ENCODE measurements around the gene DLG2. TPM values are rescaled to one million over a fixed set of nuclear protein-coding genes. Genes with fewer than 3 reads are reported as not detected.
A peak's percentile ranks its signal among the peaks of the same experiment; 100 is the strongest.
"Not testable (repeated sequence)": the region's sequence is repeated elsewhere in the genome, so short reads cannot be mapped to it uniquely, and the experiment has no call there.

The DLG2 gene
- total RNA-seq, 1 donor from 2014 or later: 4.7 TPM

DNA sequence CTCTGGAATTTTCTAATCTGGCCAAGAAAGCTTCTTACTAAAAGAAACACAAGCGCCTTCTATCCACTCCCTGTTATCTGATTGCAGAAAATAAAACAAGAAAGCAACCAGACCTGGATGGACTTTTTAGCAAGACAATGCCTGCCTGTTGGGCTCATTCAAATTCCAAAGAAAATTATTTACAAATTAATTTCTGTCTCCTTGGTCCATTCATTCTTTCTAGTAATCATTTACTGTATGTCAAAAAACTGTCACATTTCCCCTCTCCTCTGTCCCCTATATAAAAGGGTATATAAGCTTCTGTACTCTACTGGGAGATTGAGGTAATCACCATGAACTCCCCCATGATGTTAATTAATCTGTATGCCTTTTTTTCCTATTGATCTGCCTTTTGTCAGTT lies 279.9 kb downstream of the DLG2 start:
- DNase-seq (ENCODE audit: low spot score) (no peak), ATAC-seq (no peak)

DNA sequence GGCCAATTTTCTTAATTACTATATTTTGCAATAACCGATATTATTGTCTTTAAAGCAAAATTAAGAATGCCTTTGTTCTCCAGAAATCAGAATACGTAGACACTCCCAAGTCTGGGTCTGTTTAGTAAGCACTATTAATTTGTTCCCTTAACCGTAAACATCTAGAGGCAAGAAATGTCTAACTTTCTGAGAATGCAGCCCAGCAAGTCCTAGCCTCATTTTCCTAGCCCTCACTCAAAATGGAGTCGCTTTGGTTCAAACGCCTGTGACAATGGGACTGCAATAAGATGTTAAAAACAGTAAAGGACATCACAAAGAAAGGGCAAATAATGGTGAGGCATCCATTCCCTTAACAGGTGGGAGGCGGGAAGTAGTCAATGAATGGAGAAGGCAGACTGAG lies 280.7 kb downstream of the DLG2 start:
- DNase-seq (ENCODE audit: low spot score): no peak
- no peak for ATAC-seq

DNA sequence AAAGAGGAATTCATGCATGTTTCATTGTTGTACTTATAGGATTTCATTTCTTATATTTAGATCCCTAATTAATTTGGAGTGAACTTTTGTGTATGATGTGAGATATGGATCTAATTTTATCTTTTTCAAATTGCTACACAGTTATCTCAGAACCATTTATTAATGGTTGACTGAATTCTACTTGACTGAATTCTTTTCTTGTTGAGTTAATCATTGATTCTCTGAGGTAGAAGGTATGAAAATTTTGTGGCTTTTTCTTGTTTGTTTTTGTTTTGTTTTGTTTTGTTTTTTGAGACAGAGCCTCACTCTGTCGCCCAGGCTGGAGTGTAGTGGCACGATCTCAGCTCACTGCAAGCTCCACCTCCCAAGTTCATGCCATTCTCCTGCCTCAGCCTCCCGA lies 286.3 kb downstream of the DLG2 start:
- ATAC-seq; DNase-seq (ENCODE audit: low spot score): not testable (repeated sequence)

DNA sequence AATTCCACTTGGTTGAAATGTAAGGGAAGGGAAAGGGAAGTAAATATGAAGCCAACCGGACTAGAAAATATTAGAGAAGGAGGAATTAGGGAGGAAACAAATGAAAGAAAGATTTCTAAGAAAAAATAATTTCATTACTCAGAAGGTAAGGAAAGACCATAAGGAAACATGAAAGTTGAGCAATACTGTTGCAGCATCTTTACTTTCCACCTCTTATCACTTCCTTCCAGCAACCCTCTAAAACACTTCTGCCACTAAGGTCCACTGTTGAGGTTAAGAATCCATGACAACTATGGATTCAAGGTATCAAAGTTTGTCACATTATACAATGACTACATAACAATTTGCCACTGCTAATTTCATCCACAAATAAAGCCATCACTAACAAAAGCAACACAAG lies 308.6 kb downstream of the DLG2 start:
- no peak for DNase-seq (ENCODE audit: low spot score)
- ATAC-seq: no peak

DNA sequence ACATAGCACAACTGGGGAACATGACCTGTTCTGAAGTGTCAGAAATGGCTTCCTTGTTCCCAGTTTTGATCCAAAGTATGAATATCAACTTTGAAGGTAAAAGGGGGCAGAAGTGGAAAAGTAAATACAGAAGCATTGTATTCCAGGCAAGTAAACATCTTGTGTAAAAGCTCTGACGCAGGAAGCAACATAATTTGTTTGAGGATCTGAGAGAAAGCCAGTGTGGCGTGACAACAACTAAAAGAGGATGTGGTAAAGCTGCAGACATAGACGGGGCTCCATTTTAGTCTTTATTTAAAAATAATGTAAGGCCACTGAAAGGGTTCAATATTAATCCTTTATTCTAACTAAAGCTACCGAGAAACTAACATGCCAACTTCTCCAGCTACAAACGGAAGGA lies 310.2 kb downstream of the DLG2 start:
- no peak for ATAC-seq

DNA sequence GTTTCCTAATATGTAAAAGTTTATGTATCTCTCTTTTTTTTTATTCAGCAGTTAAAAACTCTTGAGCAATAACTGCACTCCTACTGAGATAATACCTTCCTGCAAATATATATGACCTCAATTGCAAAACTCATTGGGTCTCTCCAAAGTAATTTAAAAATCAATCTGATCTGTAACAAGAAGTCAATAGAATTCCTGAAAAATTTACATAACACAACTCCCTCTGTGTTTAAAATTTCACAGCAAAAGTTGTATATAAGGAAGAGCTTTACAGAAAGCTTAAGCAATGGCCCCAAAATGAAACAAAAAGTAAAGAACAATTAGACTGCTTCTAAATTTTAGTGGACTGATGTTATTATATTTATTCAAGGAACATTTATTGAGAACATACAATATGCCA lies 313.4 kb downstream of the DLG2 start:
- no peak for ATAC-seq
- no peak for DNase-seq (ENCODE audit: low spot score)

More for the DNA sequence above, 310.2 kb downstream of the DLG2 start:
- DNase-seq (ENCODE audit: low spot score): no peak

DNA sequence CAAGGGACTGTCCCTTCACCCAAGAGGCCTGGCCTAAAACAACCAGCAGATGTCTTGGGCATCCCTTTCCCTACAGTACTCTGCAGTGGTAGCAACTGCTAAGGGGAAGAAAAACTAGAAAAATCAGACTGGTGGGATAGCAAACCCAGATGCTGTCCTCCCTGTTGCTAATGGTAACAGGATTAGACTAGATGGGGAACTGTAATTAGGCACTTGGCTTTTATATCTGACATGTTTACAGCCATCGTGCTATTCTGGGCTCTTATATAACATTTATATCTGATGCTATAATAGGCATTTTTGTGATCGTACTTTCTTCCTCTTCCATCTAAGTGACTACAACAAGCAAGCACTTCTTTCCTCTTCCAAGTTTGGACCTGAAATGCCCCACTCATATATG lies 316.7 kb downstream of the DLG2 start:
- no peak for ATAC-seq
- DNase-seq (ENCODE audit: low spot score): no peak

DNA sequence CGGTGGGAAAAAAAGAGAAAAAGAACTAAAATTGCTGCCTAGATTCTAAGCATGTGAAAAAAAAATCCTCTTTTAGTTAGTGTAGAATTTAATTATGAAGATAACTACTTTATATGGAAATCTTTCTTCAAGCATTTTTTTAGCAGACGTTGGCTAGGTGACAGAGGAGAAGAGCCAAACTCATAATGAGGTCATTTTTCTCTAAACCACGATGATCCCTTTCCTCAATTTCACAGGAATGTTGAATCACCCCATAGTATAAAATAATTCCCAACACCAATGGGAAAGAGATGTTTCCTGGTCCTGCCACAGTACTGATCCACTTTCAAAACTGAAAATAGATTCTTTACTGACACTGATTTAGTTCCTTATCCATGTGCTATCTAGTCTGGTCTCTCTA lies 319.8 kb downstream of the DLG2 start:
- no peak for DNase-seq (ENCODE audit: low spot score)

DNA sequence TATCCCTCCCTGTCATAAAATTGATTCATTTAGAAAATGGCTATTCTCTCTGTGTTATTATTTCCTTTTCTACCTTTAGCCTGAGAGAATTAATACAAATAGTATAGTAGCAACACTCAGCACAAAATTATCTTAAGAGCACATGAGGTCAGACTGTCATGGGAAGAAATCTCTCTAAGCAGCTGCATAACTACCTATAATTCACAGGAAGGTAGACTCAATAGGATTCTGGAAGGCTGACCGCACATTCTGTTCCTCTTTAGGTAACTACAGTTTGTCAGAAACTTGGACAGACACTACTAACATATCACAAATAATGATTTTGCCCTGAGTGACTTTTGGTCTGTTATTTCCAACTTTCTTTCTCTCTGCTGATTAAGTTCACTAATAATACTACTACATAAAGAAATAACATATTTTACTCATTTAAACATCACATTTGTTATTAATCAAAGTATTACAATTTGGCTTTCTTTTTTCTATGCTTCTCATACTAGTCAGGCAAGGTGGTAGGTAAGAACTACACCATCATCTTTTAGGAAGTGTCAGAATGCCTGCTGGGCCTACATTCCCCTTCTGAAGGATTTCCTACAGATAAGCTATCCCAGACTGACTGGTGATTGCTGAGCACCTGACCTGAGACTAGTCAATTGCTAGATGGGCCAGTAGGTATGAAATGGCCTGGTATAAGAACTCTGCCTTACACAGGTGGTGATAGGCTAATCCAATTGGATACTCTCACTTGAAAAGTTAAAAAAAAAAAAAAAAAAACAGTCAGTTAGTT lies 325.1 kb downstream of the DLG2 start:
- DNase-seq (ENCODE audit: low spot score): no peak
- ATAC-seq: no peak

More for the DNA sequence above, 319.8 kb downstream of the DLG2 start:
- no peak for ATAC-seq

DNA sequence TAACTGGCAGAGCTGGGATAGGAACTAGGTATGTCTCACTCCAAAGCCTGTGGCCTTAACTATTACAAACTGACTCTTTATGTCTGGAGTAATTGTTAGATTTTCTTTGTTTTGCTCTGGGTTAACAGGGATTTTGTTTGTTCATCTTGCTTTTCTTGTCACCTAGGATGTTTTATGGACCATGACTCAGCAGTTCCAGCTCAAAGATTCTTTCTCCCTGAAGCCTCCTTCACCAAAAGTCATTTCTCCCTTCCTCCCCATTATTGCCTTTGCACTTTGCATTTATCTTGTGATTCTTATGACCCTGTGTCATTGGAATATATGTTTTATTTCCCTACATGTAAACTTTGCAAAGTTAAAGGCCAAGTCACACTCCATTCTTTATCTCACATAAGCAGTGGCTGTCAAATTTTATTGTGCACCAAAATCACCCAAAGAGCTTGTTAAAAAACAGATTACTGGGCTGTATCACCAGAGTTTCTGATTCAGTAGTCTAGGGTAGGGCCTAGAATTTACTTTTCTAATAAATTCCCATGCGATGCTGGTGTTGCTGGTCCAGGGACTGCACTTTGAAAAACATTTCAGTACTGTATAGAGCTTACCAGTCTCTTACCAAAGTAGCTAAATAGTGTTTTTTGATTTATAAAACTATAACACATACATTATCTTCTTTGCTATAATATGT lies 327.7 kb downstream of the DLG2 start:
- DNase-seq (ENCODE audit: low spot score) (no peak), ATAC-seq (no peak)

DNA sequence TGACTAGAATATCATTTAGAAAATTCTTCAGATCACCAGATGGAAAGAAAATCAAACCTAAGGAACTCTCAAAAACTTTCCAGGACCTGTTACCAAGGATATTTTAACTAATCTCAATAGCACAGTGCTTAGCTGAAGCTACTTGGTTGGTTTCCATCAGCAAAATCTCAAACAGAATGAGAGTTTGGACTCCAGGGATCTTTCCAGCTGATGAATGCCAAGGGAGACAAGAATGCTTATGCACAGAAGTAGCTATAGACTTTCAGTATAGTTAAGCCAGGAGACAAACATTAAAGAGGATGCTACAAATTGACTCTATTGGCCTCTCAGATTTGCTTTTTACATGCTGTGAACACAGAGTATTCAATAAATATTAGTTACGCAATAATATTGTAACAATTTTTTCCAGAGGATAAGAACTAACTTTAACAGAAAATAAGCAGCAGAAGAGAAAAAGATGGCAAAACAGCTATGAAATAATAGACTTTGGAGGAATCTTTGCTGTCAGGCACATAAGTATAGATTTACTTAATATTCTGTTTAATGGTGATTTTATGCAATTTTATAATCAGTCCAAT lies 331.4 kb downstream of the DLG2 start:
- no peak for ATAC-seq
- no peak for DNase-seq (ENCODE audit: low spot score)

DNA sequence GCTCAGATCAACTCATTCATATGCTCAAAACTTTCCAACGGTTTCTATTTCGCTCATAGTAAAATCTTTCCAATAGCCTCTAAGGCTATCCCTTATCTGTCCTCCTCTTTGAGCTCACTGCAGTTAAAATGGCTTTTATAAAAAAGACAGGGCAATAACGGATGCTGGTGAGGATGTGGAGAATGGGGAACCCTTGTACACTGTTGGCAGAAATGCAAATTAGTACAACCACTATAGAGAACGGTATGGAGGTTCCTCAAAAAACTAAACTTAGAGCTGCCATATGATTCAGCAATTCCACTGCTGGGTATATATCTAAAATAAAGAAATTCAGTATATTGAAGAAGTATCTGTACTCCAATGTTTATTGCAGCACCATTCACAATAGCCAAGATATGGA lies 345.6 kb downstream of the DLG2 start:
- DNase-seq (ENCODE audit: low spot score) (no peak), ATAC-seq (no peak)

DNA sequence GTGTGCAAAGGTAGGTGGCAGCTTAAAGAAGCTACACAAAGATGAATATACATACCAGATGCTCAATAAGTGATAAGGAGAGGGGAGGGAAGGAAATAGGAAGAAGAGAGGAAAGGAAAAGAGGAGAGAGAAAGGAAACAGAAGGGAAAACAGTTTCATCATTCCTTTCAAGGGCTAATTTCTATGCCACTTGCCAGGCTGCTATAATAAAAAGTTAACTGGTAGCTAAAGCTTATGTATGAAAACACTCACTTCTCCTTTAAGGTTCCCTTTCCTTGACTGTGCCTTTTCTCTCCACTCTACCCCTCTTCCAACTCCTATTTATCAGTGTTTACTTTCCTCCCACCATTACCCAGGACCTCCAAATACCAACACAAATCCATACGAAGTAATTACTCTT lies 347.9 kb downstream of the DLG2 start:
- no peak for ATAC-seq

DNA sequence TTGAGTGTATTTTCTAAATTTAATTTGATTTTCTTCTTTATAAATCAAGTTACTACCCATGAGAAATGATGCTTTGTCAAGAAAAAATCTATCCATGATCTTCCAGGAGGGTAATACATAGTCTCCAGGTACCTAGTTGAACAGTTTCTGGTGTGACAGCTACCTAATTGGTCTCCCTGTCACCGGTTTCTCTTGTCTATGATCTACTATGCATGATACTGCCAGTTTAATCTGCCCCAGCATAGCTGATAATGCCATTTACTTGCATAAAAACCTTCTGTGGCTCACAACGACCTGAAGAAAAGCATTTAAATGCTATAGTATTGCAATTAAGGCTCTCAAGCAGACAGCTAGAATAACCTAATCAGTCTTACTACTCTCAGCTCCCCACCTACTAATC lies 349.5 kb downstream of the DLG2 start:
- ATAC-seq (no peak), DNase-seq (ENCODE audit: low spot score) (no peak)

More for the DNA sequence above, 347.9 kb downstream of the DLG2 start:
- no peak for DNase-seq (ENCODE audit: low spot score)

DNA sequence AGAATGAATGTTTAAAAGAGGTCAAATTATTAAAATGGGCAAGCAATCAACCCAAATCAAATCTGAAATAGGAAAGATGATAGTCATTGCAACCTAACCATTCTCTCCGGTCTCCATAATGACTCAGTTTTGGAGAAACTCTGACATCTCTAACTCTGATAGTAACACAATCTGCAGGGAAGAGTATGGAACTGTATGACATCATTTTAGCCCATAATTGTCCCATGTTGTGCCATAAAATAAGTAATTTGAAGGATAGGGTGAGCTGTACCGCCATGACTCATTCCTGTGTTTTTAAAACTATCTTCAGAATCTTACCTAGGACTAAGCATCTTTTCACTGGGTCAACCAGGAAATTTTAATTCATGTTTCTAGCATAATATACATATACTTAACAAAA lies 350.8 kb downstream of the DLG2 start:
- DNase-seq (ENCODE audit: low spot score) (no peak), ATAC-seq (no peak)

DNA sequence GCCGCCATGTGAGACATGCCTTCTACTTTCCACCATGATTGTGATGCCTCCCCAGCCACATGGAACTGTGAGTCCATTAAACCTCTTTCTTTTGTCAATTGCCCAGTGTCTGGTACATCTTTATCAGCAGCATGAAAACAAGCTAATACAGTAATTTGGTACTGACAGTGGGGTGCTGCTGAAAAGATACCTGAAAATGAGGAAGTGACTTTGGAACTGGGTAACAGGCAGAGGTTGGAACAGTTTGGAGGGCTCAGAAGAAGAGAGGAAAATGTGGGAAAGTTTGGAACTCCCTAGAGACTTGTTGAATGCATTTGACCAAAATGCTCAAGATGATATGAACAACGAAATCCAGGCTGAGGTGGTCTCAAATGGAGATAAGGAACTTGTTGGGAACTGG lies 356.8 kb downstream of the DLG2 start:
- DNase-seq (ENCODE audit: low spot score); ATAC-seq: not testable (repeated sequence)

DNA sequence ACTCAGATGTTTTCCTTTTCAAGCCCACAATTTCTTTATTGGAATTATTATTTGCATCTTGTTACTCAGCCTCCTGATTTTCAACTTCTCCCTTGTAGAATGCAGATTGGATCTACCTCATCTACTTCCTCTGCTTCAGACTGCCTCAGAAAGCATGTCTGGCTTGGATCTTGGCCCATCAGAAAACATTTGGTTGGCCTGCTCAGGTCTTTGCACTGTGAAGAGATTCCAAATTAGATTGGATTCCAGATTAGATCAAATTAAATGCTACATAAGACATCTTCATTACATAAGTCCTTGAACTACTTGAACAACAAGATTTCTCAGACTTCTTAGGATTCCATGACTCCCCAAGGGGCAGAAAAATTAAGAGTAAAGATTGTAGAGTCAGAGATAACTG lies 358.0 kb downstream of the DLG2 start:
- ATAC-seq: no peak
- no peak for DNase-seq (ENCODE audit: low spot score)

DNA sequence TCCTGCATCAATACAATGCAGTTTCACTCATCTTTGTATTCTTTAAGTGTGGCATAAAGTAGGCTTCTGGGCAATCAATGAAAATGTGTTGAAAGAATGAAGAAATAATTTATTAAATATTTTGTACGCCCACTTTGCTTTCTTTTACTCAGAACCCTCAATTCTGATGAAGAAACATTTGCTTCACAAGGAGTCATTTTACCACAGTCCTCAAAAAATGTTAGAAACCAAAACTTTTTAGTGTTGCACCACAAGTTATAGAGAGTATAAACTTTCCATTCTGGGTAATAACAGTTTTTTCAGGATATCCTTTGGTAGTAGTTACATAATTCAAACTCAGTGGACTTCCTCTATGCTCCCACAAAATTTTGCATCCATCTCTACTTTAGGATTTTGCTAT lies 360.5 kb downstream of the DLG2 start:
- ATAC-seq (no peak), DNase-seq (ENCODE audit: low spot score) (no peak)

DNA sequence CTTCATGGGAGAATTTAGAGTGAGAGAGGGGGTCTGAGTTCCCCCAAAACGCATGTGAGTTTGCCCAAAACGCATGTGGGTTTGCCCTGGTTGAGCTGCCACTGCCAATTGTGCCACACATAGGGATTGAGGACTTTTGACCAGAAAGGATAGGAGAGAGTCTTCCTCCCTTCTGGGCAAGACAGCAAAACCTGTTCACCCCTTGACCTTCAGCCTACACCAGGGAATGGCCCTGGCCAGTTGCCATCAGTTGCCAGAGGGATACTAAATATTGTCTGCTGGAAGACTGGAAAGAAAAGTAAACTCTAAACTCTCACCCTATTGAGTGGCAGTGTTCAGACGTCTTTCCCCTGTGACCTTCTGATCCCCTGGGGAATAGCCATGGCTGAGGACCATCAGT lies 363.8 kb downstream of the DLG2 start:
- no peak for DNase-seq (ENCODE audit: low spot score)
- ATAC-seq: peak; percentile 54

DNA sequence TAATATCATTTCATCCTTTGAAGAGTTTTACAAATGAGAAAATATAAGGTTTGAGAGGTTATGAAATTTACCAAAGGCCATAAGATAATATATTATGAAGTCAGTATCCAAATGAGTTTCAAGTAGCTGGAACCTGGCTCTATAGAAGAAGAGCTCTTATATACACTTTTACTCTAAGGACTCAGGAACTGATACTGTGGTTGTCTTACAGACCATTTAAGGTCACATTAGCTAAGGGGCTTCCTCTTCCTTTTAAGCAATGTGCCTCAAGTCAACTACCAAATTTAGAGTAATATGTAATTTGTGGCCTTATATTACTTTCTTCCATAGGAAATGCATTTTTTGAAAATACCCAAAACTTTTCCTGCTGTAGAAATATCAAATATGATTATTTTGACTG lies 369.3 kb downstream of the DLG2 start:
- ATAC-seq (no peak), DNase-seq (ENCODE audit: low spot score) (no peak)

DNA sequence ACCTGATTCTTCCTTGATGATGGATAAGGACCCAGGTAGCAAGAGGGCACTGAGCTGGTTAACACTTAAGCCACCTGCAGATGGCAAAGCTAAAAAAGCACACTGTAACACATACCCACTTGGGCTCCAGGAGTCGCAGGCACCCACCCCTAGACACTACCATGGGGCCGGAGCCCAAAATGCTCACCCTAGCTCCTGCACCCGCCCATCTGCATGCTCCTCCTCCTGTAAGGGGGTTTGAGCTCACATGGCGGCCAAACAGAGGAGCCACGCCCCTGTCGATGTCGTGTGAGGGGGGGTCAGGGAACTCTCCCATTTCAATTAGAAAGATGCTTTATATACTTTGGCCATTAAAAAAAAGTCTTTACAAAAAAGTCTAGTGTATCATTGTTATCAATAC lies 370.7 kb downstream of the DLG2 start:
- no peak for ATAC-seq
- no peak for DNase-seq (ENCODE audit: low spot score)

DNA sequence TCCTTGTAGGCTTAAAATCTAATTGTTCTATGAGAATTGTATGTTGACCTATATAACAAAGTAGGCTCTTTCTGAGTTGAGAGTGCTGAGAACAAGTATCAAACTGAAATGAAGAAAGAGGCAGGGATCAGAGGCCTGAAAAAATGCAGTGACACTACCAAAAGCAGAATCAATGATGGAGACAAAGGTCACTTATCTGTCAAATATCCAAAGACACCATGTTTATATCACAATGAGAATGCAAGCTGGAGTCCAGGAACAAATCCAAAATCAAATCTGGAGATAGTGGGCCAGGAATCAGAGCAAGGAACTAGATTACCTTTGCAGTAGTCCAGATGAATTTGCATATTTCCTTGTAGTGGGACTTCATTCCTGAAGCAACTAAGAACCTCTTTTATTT lies 377.7 kb downstream of the DLG2 start:
- DNase-seq (ENCODE audit: low spot score): no peak
- peak; percentile 72 for ATAC-seq

Data from left lobe of liver (tissue), 2 donors.